CD14-positive monocyte (primary cell): ENCODE measurements around the gene TSPAN12. TPM values are rescaled to one million over a fixed set of nuclear protein-coding genes. Genes with fewer than 3 reads are reported as not detected.

Source experiments
- DNase-seq, 3 donors: peaks; one replicate each; pipeline ENCODE4 v3.0.0-alpha.2; 2011 to 2022
- H2AFZ ChIP-seq: 2 replicates; pipeline ENCODE4 v1.6.0; 2012; ENCODE audit warnings: mild to moderate bottlenecking, low read depth, low read length, inconsistent platforms; ENCODE audit not compliant: insufficient read depth, poor library complexity, severe bottlenecking
- H3K27ac ChIP-seq, 2 donors: 1 replicate in 1 of 2; 2 replicates in 1 of 2; pipeline ENCODE4 v1.5.1; 2012 to 2013; ENCODE audit warnings: low read length in 2 of 2, control low read depth in 1 of 2, inconsistent platforms in 1 of 2, low read depth in 1 of 2, mild to moderate bottlenecking in 1 of 2
- H3K27me3 ChIP-seq, 2 donors: one replicate each; pipeline versions ENCODE4 v1.6.0 to v1.6.1; 2011 to 2013; ENCODE audit warnings: low read length in 2 of 2; ENCODE audit not compliant: control insufficient read depth in 2 of 2, insufficient read depth in 2 of 2
- H3K36me3 ChIP-seq, 2 donors: replicated peaks in 1 of 2; 1 replicate in 1 of 2; 2 replicates in 1 of 2; pipeline versions ENCODE4 v1.5.1 to v1.6.1; 2012 to 2013; ENCODE audit warnings: low read length in 2 of 2, control low read depth in 1 of 2, inconsistent platforms in 1 of 2, mild to moderate bottlenecking in 1 of 2; ENCODE audit not compliant: insufficient read depth in 2 of 2, control insufficient read depth in 1 of 2
- H3K4me1 ChIP-seq, 2 donors: 1 replicate in 1 of 2; 2 replicates in 1 of 2; pipeline versions ENCODE4 v1.5.1 to v1.6.1; 2012 to 2013; ENCODE audit warnings: low read length in 2 of 2, control low read depth in 1 of 2, inconsistent platforms in 1 of 2, mild to moderate bottlenecking in 1 of 2, moderate library complexity in 1 of 2; ENCODE audit not compliant: insufficient read depth in 2 of 2, control insufficient read depth in 1 of 2
- H3K4me2 ChIP-seq: replicated peaks from 2 replicates; pipeline ENCODE3; 2012; ENCODE audit warnings: low read length, moderate library complexity, mild to moderate bottlenecking; ENCODE audit not compliant: poor library complexity, severe bottlenecking; ENCODE audit errors: extremely low read depth
- H3K4me3 ChIP-seq, 3 experiments: fragments of 200-600 bp in 1 of 3; sonication (generic) in 1 of 3; replicated peaks in 1 of 3; 1 replicate in 2 of 3; 2 replicates in 1 of 3; pipeline ENCODE4 v1.5.1; 2011 to 2013; ENCODE audit warnings: low read length in 3 of 3, mild to moderate bottlenecking in 3 of 3, control low read depth in 2 of 3, low read depth in 2 of 3, inconsistent platforms in 1 of 3, moderate library complexity in 1 of 3
- H3K79me2 ChIP-seq: 2 replicates; pipeline ENCODE4 v1.6.0; 2012; ENCODE audit warnings: mild to moderate bottlenecking, control low read depth, inconsistent platforms, low read length, moderate library complexity; ENCODE audit not compliant: insufficient read depth
- H3K9ac ChIP-seq: 2 replicates; pipeline ENCODE4 v1.6.0; 2017; ENCODE audit warnings: low read length, mild to moderate bottlenecking; ENCODE audit not compliant: insufficient read depth, poor library complexity, severe bottlenecking
- H3K9me3 ChIP-seq, 2 donors: replicated peaks in 1 of 2; 1 replicate in 1 of 2; 2 replicates in 1 of 2; pipeline versions ENCODE4 v1.5.1 to v1.6.1; 2012 to 2013; ENCODE audit warnings: low read length in 2 of 2, control low read depth in 1 of 2; ENCODE audit not compliant: control insufficient read depth in 1 of 2, insufficient read depth in 1 of 2
- H4K20me1 ChIP-seq: 2 replicates; pipeline ENCODE4 v1.6.0; 2012; ENCODE audit warnings: mild to moderate bottlenecking, low read length, control low read depth, moderate library complexity; ENCODE audit not compliant: insufficient read depth
- H3K27ac Mint-ChIP-seq, 7 donors: one replicate each; pipeline ENCODE4 v1.8.0; 2020; ENCODE audit warnings: mild to moderate bottlenecking in 7 of 7, mixed read lengths in 7 of 7, moderate library complexity in 6 of 7, inconsistent platforms in 2 of 7
- H3K27me3 Mint-ChIP-seq, 3 donors: one replicate each; pipeline ENCODE4 v1.8.0; 2021 to 2022; ENCODE audit warnings: low read depth in 3 of 3, mild to moderate bottlenecking in 3 of 3, mixed read lengths in 3 of 3, moderate library complexity in 3 of 3, inconsistent platforms in 1 of 3
- H3K36me3 Mint-ChIP-seq, 2 donors: one replicate each; pipeline ENCODE4 v1.8.0; 2020; ENCODE audit warnings: mixed read lengths in 2 of 2, inconsistent platforms in 1 of 2, mild to moderate bottlenecking in 1 of 2
- H3K4me1 Mint-ChIP-seq: one replicate; pipeline ENCODE4 v1.8.0; 2020; ENCODE audit warnings: mild to moderate bottlenecking, mixed read lengths
- H3K4me3 Mint-ChIP-seq, 2 donors: one replicate each; pipeline ENCODE4 v1.8.0; 2020; ENCODE audit warnings: mild to moderate bottlenecking in 2 of 2, mixed read lengths in 2 of 2, moderate library complexity in 1 of 2
- H3K9me3 Mint-ChIP-seq, 7 donors: one replicate each; pipeline ENCODE4 v1.8.0; 2020 to 2022; ENCODE audit warnings: mixed read lengths in 7 of 7, mild to moderate bottlenecking in 6 of 7, moderate library complexity in 6 of 7, inconsistent platforms in 2 of 7
- CTCF ChIP-seq: fragments of 200-600 bp; IDR thresholded peaks from one replicate; pipeline ENCODE4 v1.8.0; 2022; ENCODE audit warnings: antibody characterized with exemption, mild to moderate bottlenecking
- WGBS: methylation state at CpG from one replicate; pipeline ENCODE4 v1.1.5; 2013; ENCODE audit warnings: missing lambda C conversion rate; ENCODE audit not compliant: insufficient coverage; 5-methylcytosine and 5-hydroxymethylcytosine counted together
- intact Hi-C, 2 donors: fragments of 100-400 bp; cut with micrococcal nuclease; formaldehyde crosslinking; loops; one replicate each; pipeline versions ENCODE4 v1.15.0 to v1.15.1; 2023
- polyA plus RNA-seq, 3 donors: library from polyadenylated mRNA; depleted of rRNA in 1 of 3; unstranded in 2 of 3; stranded (reverse) in 1 of 3; fragments of 300-500 nt in 2 of 3; fragments of >200 nt in 1 of 3; fragmentation: Illumina TruSeq in 2 of 3; gene quantifications; 1 replicate in 2 of 3; 2 replicates in 1 of 3; pipeline ENCODE4 v1.2.3, GENCODE V29; 2012 to 2021

TSPAN12 gene
- polyA plus RNA-seq, 3 donors: not detected

- WGBS: 96% methylated on average over 2 of the region's 2 CpGs
- Mint-ChIP-seq H3K4me1 (no peaks in the 10 kb centered on the region), H3K27me3 (peaks cover 0 to 3% (median 0%) of the 10 kb centered on the region in 3 donors), H3K27ac (no peak overlapping the region), H3K36me3 (no peaks in the 10 kb centered on the region), H3K4me3 (no peak overlapping the region), H3K9me3 (peaks cover 0 to 2% (median 0%) of the 10 kb centered on the region in 7 donors)
- TF ChIP-seq CTCF: no peak
- Histone ChIP-seq H4K20me1 (no peaks in the 10 kb centered on the region), H3K9ac (no peak overlapping the region), H3K4me1 (no peaks in the 10 kb centered on the region), H3K27me3 (no peaks in the 10 kb centered on the region), H3K9me3 (no peaks in the 10 kb centered on the region), H3K4me2 (no peak overlapping the region), H3K27ac (no peak overlapping the region), H3K36me3 (no peaks in the 10 kb centered on the region), H3K79me2 (no peaks in the 10 kb centered on the region), H2AFZ (no peak overlapping the region), H3K4me3 (no peak overlapping the region)
- DNase-seq: no peak
- intact Hi-C loops: no loop called here
Observed at GRCh38 chr7:120834726-120835125, 23.2 kb downstream of the TSPAN12 start.

GRCh38 chr7:120833546-120833945 lies 24.4 kb downstream of the TSPAN12 start:
- H3K27ac ChIP-seq: no peak overlapping the region
- peaks cover 0 to 2% (median 0%) of the 10 kb centered on the region in 7 donors for H3K9me3 Mint-ChIP-seq
- H3K9ac ChIP-seq: no peak overlapping the region
- no peaks in the 10 kb centered on the region for H3K36me3 ChIP-seq
- TF ChIP-seq CTCF: no peak
- H2AFZ ChIP-seq: no peak overlapping the region
- H3K4me1 Mint-ChIP-seq: no peaks in the 10 kb centered on the region
- no peaks in the 10 kb centered on the region for H3K27me3 Mint-ChIP-seq
- no peaks in the 10 kb centered on the region for H3K79me2 ChIP-seq
- H3K36me3 Mint-ChIP-seq: no peaks in the 10 kb centered on the region
- DNase-seq: no peak
- no peak overlapping the region for H3K27ac Mint-ChIP-seq
- H3K4me3 Mint-ChIP-seq: no peak overlapping the region
- no peak overlapping the region for H3K4me2 ChIP-seq
- WGBS: no CpG with 5 or more reads among the region's 2 CpGs
- no peak overlapping the region for H3K4me3 ChIP-seq
- H3K4me1 ChIP-seq: no peaks in the 10 kb centered on the region
- no peaks in the 10 kb centered on the region for H3K27me3 ChIP-seq
- intact Hi-C loops: no loop called here
- H3K9me3 ChIP-seq: no peaks in the 10 kb centered on the region
- no peaks in the 10 kb centered on the region for H4K20me1 ChIP-seq
